ENCODE measurements around the gene TIAM2. TPM values are rescaled to one million over a fixed set of nuclear protein-coding genes. Genes with fewer than 3 reads are reported as not detected.

Gene TIAM2
- total RNA-seq, 4 donors from 2014 or later: 9.2 to 18.2 (median 11.4) TPM

- no peak for TF ChIP-seq POLR2A (IDR thresholded peaks at IDR 0.05)
- no peak for TF ChIP-seq EP300 (IDR thresholded peaks at IDR 0.05)
- TF ChIP-seq CTCF (IDR thresholded peaks at IDR 0.05): no peak
- Histone ChIP-seq H3K9me3 (no peaks in the 10 kb centered on the region), H3K4me1 (no peaks in the 10 kb centered on the region), H3K4me3 (no peak overlapping the region), H3K27me3 (no peaks in the 10 kb centered on the region), H3K36me3 (peaks cover 0 to 58% (median 0%) of the 10 kb centered on the region in 3 donors), H3K27ac (no peak overlapping the region)
- 95% methylated on average over 5 of the region's 5 CpGs for WGBS, 2 donors
- DNase-seq (ENCODE audit: low spot score in 2 of 2): no peak
Observed at GRCh38 chr6:155290491-155290890, 295.4 kb downstream of the TIAM2 start.

GRCh38 chr6:155291291-155291690 is 296.2 kb downstream of the TIAM2 start:
- no peak for DNase-seq (ENCODE audit: low spot score in 2 of 2)
- TF ChIP-seq CTCF (IDR thresholded peaks at IDR 0.05) (no peak), EP300 (IDR thresholded peaks at IDR 0.05) (no peak), POLR2A (IDR thresholded peaks at IDR 0.05) (no peak)
- H3K36me3 ChIP-seq: peaks cover 0 to 66% (median 0%) of the 10 kb centered on the region in 3 donors
- no peaks in the 10 kb centered on the region for H3K9me3 ChIP-seq
- no peak overlapping the region for H3K4me3 ChIP-seq
- H3K27me3 ChIP-seq: no peaks in the 10 kb centered on the region
- H3K27ac ChIP-seq: no peak overlapping the region
- H3K4me1 ChIP-seq: no peaks in the 10 kb centered on the region
- 69 to 83% methylated on average over 3 of the region's 3 CpGs for WGBS, 2 donors

DNA sequence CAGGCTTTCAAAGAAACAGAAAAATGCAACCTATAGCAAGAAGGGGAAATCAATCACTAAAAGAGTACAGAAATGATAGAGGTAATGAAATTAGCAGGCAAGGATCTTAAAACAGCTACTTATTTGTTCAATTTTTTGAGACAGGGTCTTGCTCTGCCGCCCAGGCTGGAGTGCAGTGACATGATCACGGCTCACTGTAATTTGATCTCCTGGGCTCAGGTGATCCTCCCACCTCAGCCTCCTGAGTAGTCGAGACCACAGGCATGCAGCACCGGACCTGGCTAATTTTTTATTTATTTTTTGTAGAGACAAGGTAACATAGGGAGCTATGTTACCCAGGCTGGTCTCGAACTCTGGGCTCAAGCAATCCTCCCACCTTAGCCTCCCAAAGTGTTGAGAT is 297.6 kb downstream of the TIAM2 start:
- no peak overlapping the region for H3K4me3 ChIP-seq
- no peaks in the 10 kb centered on the region for H3K27me3 ChIP-seq
- no peak overlapping the region for H3K27ac ChIP-seq
- H3K36me3 ChIP-seq: peaks cover 0 to 79% (median 0%) of the 10 kb centered on the region in 3 donors
- no peaks in the 10 kb centered on the region for H3K4me1 ChIP-seq
- no peak for DNase-seq (ENCODE audit: low spot score in 2 of 2)
- 73 to 83% methylated on average over 5 of the region's 5 CpGs for WGBS, 2 donors
- TF ChIP-seq CTCF (IDR thresholded peaks at IDR 0.05) (no peak), EP300 (IDR thresholded peaks at IDR 0.05) (no peak), POLR2A (IDR thresholded peaks at IDR 0.05) (no peak)
- no peaks in the 10 kb centered on the region for H3K9me3 ChIP-seq

GRCh38 chr6:155297669-155298068 is 302.6 kb downstream of the TIAM2 start:
- WGBS, 2 donors: 78 to 82% methylated on average over 3 of the region's 3 CpGs
- no peaks in the 10 kb centered on the region for H3K27me3 ChIP-seq
- no peak overlapping the region for H3K4me3 ChIP-seq
- DNase-seq (ENCODE audit: low spot score in 2 of 2): no peak
- TF ChIP-seq EP300 (IDR thresholded peaks at IDR 0.05) (no peak), POLR2A (IDR thresholded peaks at IDR 0.05) (no peak), CTCF (IDR thresholded peaks at IDR 0.05) (no peak)
- H3K4me1 ChIP-seq: no peaks in the 10 kb centered on the region
- no peak overlapping the region for H3K27ac ChIP-seq
- no peaks in the 10 kb centered on the region for H3K9me3 ChIP-seq
- H3K36me3 ChIP-seq: peaks cover 0 to 58% (median 0%) of the 10 kb centered on the region in 3 donors

- Histone ChIP-seq H3K27me3 (no peaks in the 10 kb centered on the region), H3K9me3 (no peaks in the 10 kb centered on the region), H3K4me3 (no peak overlapping the region), H3K4me1 (no peaks in the 10 kb centered on the region), H3K36me3 (peaks cover 0 to 41% (median 0%) of the 10 kb centered on the region in 3 donors), H3K27ac (no peak overlapping the region)
- DNase-seq (ENCODE audit: low spot score in 2 of 2): no peak
- WGBS, 2 donors: 88 to 90% methylated on average over 2 of the region's 2 CpGs
- TF ChIP-seq CTCF (IDR thresholded peaks at IDR 0.05) (no peak), POLR2A (IDR thresholded peaks at IDR 0.05) (no peak), EP300 (IDR thresholded peaks at IDR 0.05) (no peak)
Observed at GRCh38 chr6:155301867-155302266, 306.8 kb downstream of the TIAM2 start.

All from tibial nerve (tissue), 4 donors.